Esophagus muscularis mucosa (tissue), 4 donors: ENCODE measurements around the gene PGAM5. TPM values are rescaled to one million over a fixed set of nuclear protein-coding genes. Genes with fewer than 3 reads are reported as not detected.

Experiments used
- DNase-seq: peaks from one replicate; pipeline ENCODE4 v3.0.0-alpha.2; 2017; ENCODE audit errors: extremely low spot score
- H3K27ac ChIP-seq, 4 donors: fragments of 200-600 bp; sonication (generic); replicated peaks in 1 of 4; 1 replicate in 3 of 4; 2 replicates in 1 of 4; pipeline ENCODE4 v1.5.1; 2016 to 2019; ENCODE audit warnings: mild to moderate bottlenecking in 1 of 4
- H3K27me3 ChIP-seq, 4 donors: fragments of 200-600 bp; sonication (generic); one replicate each; pipeline versions ENCODE4 v1.5.1 to v1.6.0; 2016 to 2019
- H3K36me3 ChIP-seq, 4 donors: fragments of 200-600 bp; sonication (generic); one replicate each; pipeline ENCODE4 v1.5.1; 2016 to 2019
- H3K4me1 ChIP-seq, 4 donors: fragments of 200-600 bp; sonication (generic); one replicate each; pipeline ENCODE4 v1.5.1; 2016 to 2019
- H3K4me3 ChIP-seq, 4 donors: fragments of 200-600 bp; sonication (generic); 1 replicate in 2 of 4; 2 replicates in 2 of 4; pipeline ENCODE4 v1.5.1; 2016 to 2019; ENCODE audit warnings: mild to moderate bottlenecking in 4 of 4, moderate library complexity in 1 of 4
- H3K9me3 ChIP-seq, 4 donors: fragments of 200-600 bp; sonication (generic); 1 replicate in 3 of 4; 2 replicates in 1 of 4; pipeline ENCODE4 v1.5.1; 2016 to 2019
- EP300 ChIP-seq: sonication (generic); formaldehyde crosslinking; IDR thresholded peaks from one replicate; pipeline ENCODE4 v1.6.1; 2017; ENCODE audit warnings: antibody characterized with exemption
- POLR2A ChIP-seq: fragments of 450-650 bp; IDR thresholded peaks from one replicate; pipeline ENCODE4 v1.6.1; 2017; ENCODE audit warnings: antibody characterized with exemption, moderate library complexity, mild to moderate bottlenecking, low read depth
- POLR2AphosphoS5 ChIP-seq, 2 donors: sonication (generic); formaldehyde crosslinking; IDR thresholded peaks; one replicate each; pipeline ENCODE4 v1.6.1; 2017; ENCODE audit warnings: antibody characterized with exemption in 2 of 2
- WGBS: methylation state at CpG from one replicate; pipeline ENCODE4 v1.1.5; 2018; 5-methylcytosine and 5-hydroxymethylcytosine counted together
- intact Hi-C: fragments of 100-400 bp; cut with DNase I; formaldehyde crosslinking; loops from one replicate; pipeline ENCODE4 v1.15.1; 2023
- total RNA-seq, 4 donors: library from RNA; depleted of rRNA; stranded (reverse); fragments of >200 nt; gene quantifications; one replicate each; pipeline versions ENCODE4 v1.1.0 to v1.2.1, GENCODE V29; 2016
- TF ChIP-seq, protein P1 (sequence below), 3 experiments: fragments of 200-600 bp in 2 of 3; fragments of 450-650 bp in 1 of 3; sonication (generic) in 2 of 3; IDR thresholded peaks; one replicate each; pipeline ENCODE4 v1.5.1; 2017 to 2019; ENCODE audit warnings: antibody characterized with exemption in 3 of 3, mild to moderate bottlenecking in 2 of 3, moderate library complexity in 1 of 3

Gene PGAM5
- total RNA-seq, 4 donors from 2014 or later = 19.9 to 37.0 (median 26.9) TPM

DNA sequence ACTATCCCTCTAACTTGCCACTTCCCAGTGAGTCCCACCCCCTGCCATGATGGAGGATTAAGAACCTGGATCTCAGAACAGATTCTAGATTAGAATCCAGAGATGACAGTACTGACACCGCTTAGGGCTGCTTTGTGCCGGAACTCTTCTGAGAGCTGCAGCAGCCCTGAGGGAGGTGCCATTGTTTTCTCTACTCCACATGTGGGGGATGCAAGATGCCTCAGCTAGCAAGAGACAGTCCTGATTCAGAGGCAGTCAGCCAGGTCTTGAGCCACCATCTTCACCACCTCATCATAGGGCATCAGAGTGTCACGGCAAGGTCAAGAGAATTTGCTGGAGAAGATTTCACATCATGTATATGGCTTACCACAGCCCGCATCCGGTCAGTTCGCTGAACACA is 3.4 kb upstream of the PGAM5 start:
- Histone ChIP-seq H3K27ac (no peak overlapping the region), H3K27me3 (peaks cover 0 to 4% (median 0%) of the 10 kb centered on the region in 4 donors), H3K4me1 (peaks cover 15 to 23% (median 20%) of the 10 kb centered on the region in 4 donors), H3K4me3 (no peak overlapping the region), H3K36me3 (peaks cover 0 to 25% (median 19%) of the 10 kb centered on the region in 4 donors), H3K9me3 (no peaks in the 10 kb centered on the region)
- no peak for TF ChIP-seq POLR2AphosphoS5 (IDR thresholded peaks at IDR 0.05)
- TF ChIP-seq, protein P1, sequence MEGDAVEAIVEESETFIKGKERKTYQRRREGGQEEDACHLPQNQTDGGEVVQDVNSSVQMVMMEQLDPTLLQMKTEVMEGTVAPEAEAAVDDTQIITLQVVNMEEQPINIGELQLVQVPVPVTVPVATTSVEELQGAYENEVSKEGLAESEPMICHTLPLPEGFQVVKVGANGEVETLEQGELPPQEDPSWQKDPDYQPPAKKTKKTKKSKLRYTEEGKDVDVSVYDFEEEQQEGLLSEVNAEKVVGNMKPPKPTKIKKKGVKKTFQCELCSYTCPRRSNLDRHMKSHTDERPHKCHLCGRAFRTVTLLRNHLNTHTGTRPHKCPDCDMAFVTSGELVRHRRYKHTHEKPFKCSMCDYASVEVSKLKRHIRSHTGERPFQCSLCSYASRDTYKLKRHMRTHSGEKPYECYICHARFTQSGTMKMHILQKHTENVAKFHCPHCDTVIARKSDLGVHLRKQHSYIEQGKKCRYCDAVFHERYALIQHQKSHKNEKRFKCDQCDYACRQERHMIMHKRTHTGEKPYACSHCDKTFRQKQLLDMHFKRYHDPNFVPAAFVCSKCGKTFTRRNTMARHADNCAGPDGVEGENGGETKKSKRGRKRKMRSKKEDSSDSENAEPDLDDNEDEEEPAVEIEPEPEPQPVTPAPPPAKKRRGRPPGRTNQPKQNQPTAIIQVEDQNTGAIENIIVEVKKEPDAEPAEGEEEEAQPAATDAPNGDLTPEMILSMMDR (IDR thresholded peaks at IDR 0.05) = no peak
- TF ChIP-seq EP300 = no peak
- TF ChIP-seq POLR2A = no peak
- intact Hi-C loops = no loop called here
- DNase-seq = no peak
- 90% methylated on average over 4 of the region's 6 CpGs for WGBS

DNA sequence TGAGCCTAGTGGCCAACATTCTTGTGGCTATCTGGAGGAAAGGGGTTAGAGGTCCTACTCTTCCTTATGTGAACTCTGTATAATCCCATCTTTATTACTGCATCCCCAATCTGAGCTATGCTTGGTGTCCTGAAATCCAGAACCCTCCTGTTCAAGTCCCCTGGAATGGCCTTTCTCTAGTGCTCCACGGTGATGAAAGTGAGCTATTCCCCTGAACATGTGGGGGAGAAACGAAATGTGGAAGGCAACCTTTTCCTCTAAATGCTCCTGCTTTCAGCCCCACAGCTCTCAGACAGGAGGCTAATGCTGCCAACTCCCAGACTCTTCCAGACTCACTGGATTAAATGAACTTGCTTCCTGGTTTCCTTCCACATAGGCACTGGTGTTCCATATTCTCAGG is 2.5 kb upstream of the PGAM5 start:
- no peak for DNase-seq
- intact Hi-C loops = no loop called here
- Histone ChIP-seq H3K9me3 (no peaks in the 10 kb centered on the region), H3K36me3 (peaks cover 0 to 19% (median 14%) of the 10 kb centered on the region in 4 donors), H3K4me3 (no peak overlapping the region), H3K27me3 (peaks cover 0 to 4% (median 0%) of the 10 kb centered on the region in 4 donors), H3K4me1 (peaks cover 18 to 32% (median 28%) of the 10 kb centered on the region in 4 donors), H3K27ac (no peak overlapping the region)
- TF ChIP-seq POLR2A (no peak), POLR2AphosphoS5 (IDR thresholded peaks at IDR 0.05) (no peak), EP300 (no peak)
- TF ChIP-seq, protein P1 (IDR thresholded peaks at IDR 0.05) = no peak
- WGBS = 83% methylated on average over 2 of the region's 2 CpGs

GRCh38 chr12:132710043-132710404 is 618 bp upstream of the PGAM5 start:
- H3K4me3 ChIP-seq = peak overlapping the region; percentile 71 to 96 (median 84)
- TF ChIP-seq, protein P1 (IDR thresholded peaks at IDR 0.05) = no peak
- TF ChIP-seq POLR2AphosphoS5 (IDR thresholded peaks at IDR 0.05) = no peak
- TF ChIP-seq EP300 = no peak
- no peak for TF ChIP-seq POLR2A
- peaks cover 0 to 4% (median 0%) of the 10 kb centered on the region in 4 donors for H3K27me3 ChIP-seq
- peak overlapping the region; percentile 79 to 82 (median 81) for H3K27ac ChIP-seq
- no peaks in the 10 kb centered on the region for H3K9me3 ChIP-seq
- DNase-seq = no peak
- peaks cover 18 to 38% (median 29%) of the 10 kb centered on the region in 4 donors for H3K4me1 ChIP-seq
- H3K36me3 ChIP-seq = peaks cover under 1 to 9% (median 4%) of the 10 kb centered on the region in 4 donors
- 0% methylated on average over 7 of the region's 26 CpGs for WGBS
- intact Hi-C loops = no loop called here

DNA sequence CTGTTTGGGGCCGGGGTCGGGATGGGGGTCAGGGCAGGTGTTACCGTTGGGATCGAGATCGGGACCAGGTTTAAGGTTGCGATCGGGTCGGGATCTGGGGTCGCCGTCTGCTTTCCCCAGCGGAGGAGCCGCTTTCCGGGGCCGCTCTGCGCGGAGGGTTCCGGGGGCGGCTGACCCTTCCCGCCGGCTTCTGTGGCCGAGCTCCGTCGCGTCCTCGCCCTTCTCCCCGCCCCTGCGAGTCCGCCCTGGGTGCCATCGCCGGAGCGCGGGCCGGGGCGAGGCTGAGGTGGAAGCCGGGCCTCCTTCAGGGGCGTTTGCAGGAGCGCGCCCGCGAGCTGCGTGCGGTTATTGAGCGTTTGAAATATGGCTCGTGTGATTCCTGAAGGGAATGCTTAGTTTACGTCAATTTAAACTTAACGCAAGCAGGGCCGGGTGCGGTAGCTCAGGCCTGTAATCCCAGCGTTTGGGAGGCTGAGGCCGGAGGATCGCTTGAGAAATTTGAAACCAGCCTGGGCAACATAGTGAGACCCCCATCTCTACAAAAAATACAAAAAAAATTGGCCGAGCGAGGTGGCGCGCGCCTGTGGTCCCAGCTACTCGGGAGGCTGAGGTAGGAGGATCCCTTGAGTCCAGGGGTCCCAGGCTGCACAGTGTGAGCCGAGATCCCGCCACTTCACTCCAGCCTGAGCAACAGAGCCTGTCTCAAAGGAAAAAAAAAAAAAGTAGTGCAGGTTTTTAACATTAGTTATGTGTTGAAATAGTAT is 620 bp downstream of the PGAM5 start:
- Histone ChIP-seq H3K27me3 (peaks cover 0 to 4% (median 0%) of the 10 kb centered on the region in 4 donors), H3K9me3 (no peaks in the 10 kb centered on the region), H3K27ac (peak overlapping the region; percentile 79 to 82 (median 81)), H3K4me1 (peaks cover 18 to 38% (median 29%) of the 10 kb centered on the region in 4 donors), H3K4me3 (peak overlapping the region; percentile 71 to 96 (median 84)), H3K36me3 (peaks cover 10 to 22% (median 15%) of the 10 kb centered on the region in 4 donors)
- 26% methylated on average over 19 of the region's 59 CpGs for WGBS
- intact Hi-C loops = no loop called here
- no peak for DNase-seq
- TF ChIP-seq, protein P1 (IDR thresholded peaks at IDR 0.05) = no peak
- TF ChIP-seq POLR2A (no peak), EP300 (no peak), POLR2AphosphoS5 (IDR thresholded peaks at IDR 0.05) (no peak)
